Ascending aorta (tissue), 2 donors: ENCODE results near the gene BAD. TPM values are rescaled to one million over a fixed set of nuclear protein-coding genes. Genes with fewer than 3 reads are reported as not detected.

Source experiments
- DNase-seq, 2 donors: peaks; one replicate each; pipeline ENCODE4 v3.0.0-alpha.2; 2019; ENCODE audit warnings: low spot score in 2 of 2
- H3K27ac ChIP-seq, 2 donors: fragments of 200-600 bp; sonication (generic); one replicate each; pipeline ENCODE4 v1.5.1; 2016 to 2017; ENCODE audit warnings: mild to moderate bottlenecking in 1 of 2
- H3K27me3 ChIP-seq: fragments of 200-600 bp; sonication (generic); one replicate; pipeline ENCODE4 v1.5.1; 2017
- H3K36me3 ChIP-seq, 2 donors: fragments of 200-600 bp; sonication (generic); one replicate each; pipeline ENCODE4 v1.5.1; 2016
- H3K4me1 ChIP-seq, 2 donors: fragments of 200-600 bp; sonication (generic); one replicate each; pipeline ENCODE4 v1.5.1; 2016 to 2017; ENCODE audit warnings: mild to moderate bottlenecking in 1 of 2
- H3K4me3 ChIP-seq, 2 donors: fragments of 200-600 bp; sonication (generic); one replicate each; pipeline ENCODE4 v1.5.1; 2016 to 2017; ENCODE audit warnings: mild to moderate bottlenecking in 1 of 2
- H3K9me3 ChIP-seq, 2 donors: fragments of 200-600 bp; sonication (generic); one replicate each; pipeline ENCODE4 v1.5.1; 2016
- CTCF ChIP-seq, 3 experiments: fragments of 200-600 bp in 2 of 3; fragments of 450-650 bp in 1 of 3; sonication (generic) in 2 of 3; IDR thresholded peaks; one replicate each; pipeline ENCODE4 v1.5.1; 2016 to 2019; ENCODE audit warnings: antibody characterized with exemption in 3 of 3, mild to moderate bottlenecking in 1 of 3, moderate library complexity in 1 of 3
- intact Hi-C: fragments of 100-400 bp; cut with DNase I; formaldehyde crosslinking; loops from one replicate; pipeline ENCODE4 v1.15.1; 2023
- total RNA-seq: library from RNA; depleted of rRNA; stranded (reverse); fragments of >200 nt; gene quantifications from one replicate; pipeline ENCODE4 v1.1.0, GENCODE V29; 2016

BAD gene
- total RNA-seq, 1 donor from 2014 or later: 175 TPM

- Histone ChIP-seq H3K4me3 (peak overlapping the region; percentile 74 to 86), H3K36me3 (peaks cover 26 to 30% of the 10 kb centered on the region in 2 donors), H3K27ac (peak overlapping the region; percentile 53 to 68), H3K27me3 (no peaks in the 10 kb centered on the region), H3K4me1 (peaks cover 12 to 29% of the 10 kb centered on the region in 2 donors), H3K9me3 (no peaks in the 10 kb centered on the region)
- no peak for DNase-seq
- intact Hi-C loops: no loop called here
- TF ChIP-seq CTCF (IDR thresholded peaks at IDR 0.05): peak in 2 of 3 experiments; percentile 26 to 40
These were observed 32.2 kb downstream of the BAD start for GRCh38 chr11:64252003-64252872.

GRCh38 chr11:64251753-64252002 lies 32.8 kb downstream of the BAD start:
- Histone ChIP-seq H3K36me3 (peaks cover 22 to 24% of the 10 kb centered on the region in 2 donors), H3K9me3 (no peaks in the 10 kb centered on the region), H3K27me3 (no peaks in the 10 kb centered on the region), H3K4me1 (peaks cover 15 to 29% of the 10 kb centered on the region in 2 donors), H3K4me3 (peak overlapping the region; percentile 74 to 86), H3K27ac (peak overlapping the region; percentile 53 to 68)
- TF ChIP-seq CTCF (IDR thresholded peaks at IDR 0.05): no peak
- no peak for DNase-seq
- intact Hi-C loops: loop anchor here (1.0 kb wide), 2 partner anchors 18 to 53 kb away; no protein-coding TSS in a partner anchor

DNA sequence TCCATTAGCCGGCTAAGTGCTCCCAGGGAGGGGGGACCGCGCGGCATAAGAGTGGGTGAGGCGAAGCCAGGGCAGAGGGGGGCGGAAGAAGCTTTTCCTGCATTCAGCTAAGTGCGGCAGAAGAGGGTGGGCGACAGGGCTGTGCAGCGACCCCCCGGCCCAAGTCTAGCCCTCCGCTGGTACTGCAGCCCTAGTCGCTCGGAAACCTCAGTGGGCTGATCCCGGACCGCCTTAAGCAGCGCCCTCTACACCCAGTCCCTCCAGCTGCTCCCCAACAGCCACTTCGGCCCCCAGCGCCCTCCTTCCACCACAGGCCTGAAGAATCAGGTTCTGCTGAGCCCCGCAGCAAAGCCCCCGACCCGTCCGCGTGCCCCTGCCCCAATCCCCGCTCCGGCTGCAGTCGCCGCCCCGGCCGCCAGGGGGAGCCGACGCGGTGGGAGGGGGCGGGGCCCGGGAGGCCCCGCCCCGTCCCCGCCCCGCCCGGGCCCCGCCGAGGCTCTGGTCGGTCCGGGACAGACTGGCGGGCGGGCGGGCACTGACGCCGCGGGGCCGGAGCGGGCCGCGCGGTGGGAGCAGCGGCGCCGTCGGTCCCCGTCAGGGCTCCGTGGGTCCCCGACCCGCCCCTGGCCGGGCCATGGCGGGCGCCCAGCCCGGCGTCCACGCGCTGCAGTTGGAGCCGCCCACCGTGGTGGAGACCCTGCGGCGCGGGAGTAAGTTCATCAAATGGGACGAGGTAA lies 33.3 kb downstream of the BAD start, which contains the start of gene PLCB3:
TSS of gene PLCB3 (plus strand) at position 515 of the 737 bp plus-strand sequence. CDS start at position 635, 120 bp downstream.
- Histone ChIP-seq H3K27me3 (no peaks in the 10 kb centered on the region), H3K9me3 (no peaks in the 10 kb centered on the region), H3K36me3 (peaks cover 17 to 19% of the 10 kb centered on the region in 2 donors), H3K4me1 (peaks cover 15 to 29% of the 10 kb centered on the region in 2 donors), H3K27ac (peak within 1 kb of the TSS; percentile 53 to 68), H3K4me3 (peak within 1 kb of the TSS; percentile 74 to 86)
- peak; percentile 67 to 82 (median 73) for TF ChIP-seq CTCF (IDR thresholded peaks at IDR 0.05)
- no peak for DNase-seq
- intact Hi-C loops: loop anchor here (1.0 kb wide), 2 partner anchors 18 to 53 kb away; no protein-coding TSS in a partner anchor

DNA sequence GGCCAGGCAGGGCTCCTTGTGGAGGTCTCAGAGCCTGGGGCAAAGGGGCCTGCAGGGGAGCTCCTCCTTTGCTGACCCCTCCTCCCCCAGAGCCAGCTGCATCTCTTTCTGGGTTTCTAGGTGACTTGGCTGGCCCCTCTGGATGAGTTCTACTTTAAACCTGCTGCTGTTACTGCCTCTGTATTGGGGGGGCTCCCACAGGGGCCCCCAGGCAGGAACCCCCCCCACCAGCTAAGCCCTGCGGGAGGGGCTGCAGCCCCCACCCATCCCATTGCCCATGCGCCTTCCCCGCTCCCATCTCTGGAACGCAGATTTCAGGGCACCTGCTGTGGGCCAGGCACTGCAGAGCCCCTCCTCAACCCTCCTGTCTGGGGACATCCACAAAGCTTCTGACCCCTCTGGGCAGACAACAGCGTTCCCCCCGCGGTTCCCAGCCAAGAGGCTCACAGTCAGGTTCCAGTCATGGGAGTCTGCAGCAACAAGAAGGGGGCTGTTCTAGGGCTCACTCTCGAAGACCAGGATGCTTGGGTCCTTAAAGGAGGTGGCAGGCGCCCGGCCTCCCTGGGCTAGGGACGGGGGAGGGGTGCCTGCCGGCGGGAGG lies 34.0 kb downstream of the BAD start:
- TF ChIP-seq CTCF (IDR thresholded peaks at IDR 0.05): no peak
- no peak for DNase-seq
- Histone ChIP-seq H3K27me3 (no peaks in the 10 kb centered on the region), H3K27ac (peak overlapping the region in 1 of 2 donors; percentile 20), H3K36me3 (peaks cover 12 to 13% of the 10 kb centered on the region in 2 donors), H3K4me1 (peaks cover 19 to 29% of the 10 kb centered on the region in 2 donors), H3K4me3 (peak overlapping the region; percentile 74 to 86), H3K9me3 (no peaks in the 10 kb centered on the region)
- intact Hi-C loops: loop anchor here (1.0 kb wide), 2 partner anchors 19 to 54 kb away; no protein-coding TSS in a partner anchor

GRCh38 chr11:64249563-64250414 lies 34.7 kb downstream of the BAD start:
- Histone ChIP-seq H3K36me3 (peaks cover 5 to 6% of the 10 kb centered on the region in 2 donors), H3K4me1 (peaks cover 22 to 32% of the 10 kb centered on the region in 2 donors), H3K27me3 (no peaks in the 10 kb centered on the region), H3K9me3 (no peaks in the 10 kb centered on the region), H3K27ac (no peak overlapping the region), H3K4me3 (no peak overlapping the region)
- intact Hi-C loops: no loop called here
- no peak for DNase-seq
- no peak for TF ChIP-seq CTCF (IDR thresholded peaks at IDR 0.05)
